HS-5 (cell line): ENCODE measurements around the gene PIK3R6.
"Not testable (repeated sequence)": the region's sequence is repeated elsewhere in the genome, so short reads cannot be mapped to it uniquely, and the experiment has no call there.

Source experiments
- DNase-seq: peaks from one replicate; pipeline ENCODE4 v3.0.0-alpha.2; 2012; ENCODE audit warnings: low read depth

PIK3R6 gene

DNA sequence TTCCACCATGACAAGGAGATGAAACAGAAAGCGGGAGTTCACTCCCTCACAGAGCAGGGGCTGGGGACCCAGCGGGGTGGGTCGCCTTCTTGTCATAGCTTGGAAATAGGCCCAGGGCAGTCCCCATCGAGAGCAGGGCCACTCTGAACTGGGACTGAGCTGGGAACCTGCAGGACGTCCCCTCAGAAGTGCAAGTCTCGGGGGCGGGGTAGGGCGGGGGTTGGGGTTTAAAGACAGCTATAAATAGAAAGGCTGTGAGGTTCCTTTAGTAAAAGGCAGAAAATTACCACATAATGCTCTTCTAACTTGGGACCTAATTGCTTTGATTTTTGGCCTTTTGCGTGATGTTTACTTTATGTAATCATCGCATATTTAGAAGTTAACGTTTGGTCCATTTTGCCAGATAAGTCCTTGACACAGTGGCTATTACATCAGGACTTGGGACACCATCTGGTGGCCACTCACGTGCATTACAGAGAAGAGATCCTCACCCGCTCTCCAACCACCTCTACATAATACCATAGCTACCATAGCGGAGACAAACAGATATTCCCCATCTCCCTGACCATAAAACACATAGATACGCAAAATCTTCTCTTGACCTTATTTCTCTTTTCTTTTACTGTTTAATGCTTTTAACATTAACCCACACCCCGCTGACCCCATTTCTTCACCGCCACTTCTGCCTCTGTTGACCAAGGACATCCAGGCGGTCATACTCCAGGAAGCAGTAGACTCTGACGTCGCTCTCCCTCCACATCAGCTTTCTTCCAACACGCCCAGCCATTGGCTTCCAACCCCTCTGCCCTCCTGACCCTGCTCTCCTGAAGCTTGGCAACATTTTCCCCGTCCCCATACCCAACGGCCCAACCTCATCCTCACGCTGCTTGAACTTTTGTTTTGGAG, 27.5 kb upstream of the PIK3R6 start:
- DNase-seq, result peak; percentile 55

DNA sequence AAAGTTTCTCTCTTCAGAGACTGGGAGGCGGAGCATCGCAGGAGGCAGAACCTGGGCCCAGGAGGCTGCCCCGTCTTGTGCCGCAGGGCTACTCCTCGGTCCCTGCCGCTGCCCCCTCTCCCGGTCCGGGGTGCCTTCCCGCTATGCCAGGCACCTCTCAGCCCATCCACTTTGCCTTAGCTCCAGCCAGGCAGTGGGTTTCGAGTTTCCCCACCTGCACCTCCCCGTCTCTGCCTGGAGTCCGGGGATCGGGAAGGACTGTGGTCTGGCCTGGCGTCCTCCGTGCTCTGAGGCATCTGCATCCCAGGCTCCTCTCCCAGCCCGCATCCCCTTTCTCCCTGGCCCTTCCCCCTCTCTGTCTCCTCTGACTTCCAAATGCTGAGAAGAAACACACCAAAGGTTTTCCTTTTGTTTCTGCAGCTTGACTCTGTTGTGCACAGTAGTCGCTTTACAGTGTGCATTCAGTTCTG, 26.8 kb upstream of the PIK3R6 start:
- no peak for DNase-seq

DNA sequence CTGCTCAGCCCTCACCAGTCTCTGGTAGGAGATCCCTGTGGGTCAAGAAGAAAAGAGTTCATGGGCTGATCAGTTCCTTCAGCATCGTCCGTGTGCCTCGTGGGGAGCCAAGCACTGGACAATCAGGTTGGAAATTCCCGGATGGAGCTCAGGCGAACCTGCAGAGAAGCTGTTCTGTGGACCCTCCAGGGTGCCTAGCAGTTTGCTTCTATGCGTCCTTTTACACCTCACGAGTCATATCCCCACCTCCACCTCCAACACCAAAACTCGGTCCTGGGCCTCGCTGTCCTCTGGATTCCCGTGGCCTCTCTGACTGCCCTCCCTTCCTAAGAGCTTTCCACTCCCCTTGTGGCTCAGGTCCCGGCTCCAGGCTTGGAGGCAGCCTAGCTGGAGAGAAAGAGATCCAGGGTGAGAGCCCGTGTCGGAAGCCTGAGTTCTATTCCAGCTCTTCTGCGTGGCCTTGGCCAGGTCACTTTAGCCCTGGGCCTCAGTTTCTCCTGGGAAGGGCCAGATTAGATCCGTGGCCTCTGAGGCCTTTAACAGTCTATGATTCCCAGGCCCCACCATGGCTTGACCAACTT, 26.2 kb upstream of the PIK3R6 start:
- DNase-seq, result no peak

DNA sequence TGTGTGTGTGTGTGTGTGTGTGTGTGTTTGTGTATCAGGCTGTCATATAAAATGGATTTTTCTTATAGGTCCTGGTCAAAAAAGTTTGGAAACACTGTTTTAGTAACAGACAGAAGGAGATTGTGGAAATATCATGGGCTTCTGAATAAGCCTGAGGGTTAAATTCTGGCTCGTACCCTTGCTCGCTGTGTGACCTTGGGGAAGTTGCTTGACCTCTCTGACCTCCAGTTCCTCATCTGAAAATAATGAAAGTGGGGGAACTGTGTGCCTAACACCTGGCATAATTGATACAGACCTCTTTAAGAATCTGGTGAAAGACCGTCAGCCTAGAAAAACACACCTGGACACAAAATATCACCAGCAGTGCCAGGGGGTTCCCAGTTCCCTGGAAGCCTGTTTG, 25.6 kb upstream of the PIK3R6 start:
- DNase-seq, result no peak

DNA sequence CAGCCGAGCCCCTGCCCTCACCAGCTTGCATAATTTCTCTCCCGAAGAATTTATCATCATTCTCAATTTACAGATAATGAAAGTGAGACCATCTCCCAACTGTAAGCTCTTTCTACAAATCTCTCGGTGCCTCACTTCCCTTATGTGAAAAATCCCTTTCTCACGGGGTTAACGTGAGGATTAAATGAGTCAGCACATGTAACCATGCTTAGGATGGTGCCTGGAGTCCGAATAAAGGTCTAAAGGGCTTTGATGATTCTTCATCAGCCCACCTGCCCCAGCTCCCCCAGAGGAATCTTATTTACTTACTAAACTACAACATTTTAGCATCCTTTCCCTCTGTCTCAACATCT, 24.8 kb upstream of the PIK3R6 start:
- DNase-seq, result no peak

DNA sequence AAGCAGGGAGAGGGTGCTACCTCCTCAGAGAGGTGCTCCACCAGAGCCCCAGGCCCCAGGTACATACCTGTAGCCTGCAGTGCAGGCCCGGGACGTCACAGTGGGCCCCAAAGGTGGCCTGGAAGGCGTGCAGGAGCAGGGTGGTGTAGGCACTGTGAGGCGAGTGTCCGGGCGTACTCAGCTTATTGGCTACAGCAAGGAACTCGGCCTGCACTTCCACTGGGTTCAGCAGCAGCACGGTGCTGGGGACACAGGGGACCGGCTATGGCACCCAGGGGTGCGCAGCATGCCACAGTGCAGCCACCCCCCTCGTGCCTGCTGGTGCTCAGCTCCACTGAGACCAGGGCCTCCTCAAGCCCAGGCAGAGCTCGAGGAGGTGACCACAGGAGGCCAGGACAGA, 23.2 kb upstream of the PIK3R6 start:
- no peak for DNase-seq

DNA sequence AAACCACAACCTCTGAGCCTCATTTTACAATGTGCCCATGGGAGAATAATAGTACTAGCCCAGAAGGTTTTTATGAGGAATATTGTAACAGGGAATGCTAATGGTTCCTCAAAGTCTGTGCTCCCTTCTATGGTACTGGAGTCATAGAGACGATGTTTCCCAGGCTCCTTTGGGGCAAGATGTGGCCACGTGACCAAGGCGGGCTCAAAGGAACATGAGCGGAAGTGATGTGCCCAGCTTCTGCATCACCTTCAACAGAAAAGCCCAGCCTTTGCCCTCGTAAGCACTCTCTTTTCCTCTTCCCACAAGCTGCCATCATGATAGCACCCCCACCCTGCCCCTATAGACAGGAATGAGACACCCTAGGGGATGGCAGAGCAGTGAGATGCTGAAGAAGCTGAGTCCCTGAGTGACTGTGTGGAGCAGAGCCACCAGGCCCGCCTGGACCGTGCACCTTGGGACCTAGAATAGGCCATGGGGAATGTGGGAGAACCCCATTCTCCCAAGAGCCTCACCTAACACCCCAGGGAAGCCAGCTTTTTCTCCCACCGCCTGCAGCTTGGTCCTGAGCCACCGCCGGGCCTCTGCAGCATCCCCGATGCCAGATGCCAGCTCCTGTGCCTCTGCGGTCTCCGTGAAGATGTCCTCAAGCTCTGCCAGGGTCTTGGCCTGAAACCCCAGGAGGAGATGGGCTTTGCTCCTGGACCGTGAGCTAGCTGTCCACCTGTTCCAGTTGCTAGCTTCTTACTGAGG, 22.2 kb upstream of the PIK3R6 start:
- DNase-seq, result no peak

DNA sequence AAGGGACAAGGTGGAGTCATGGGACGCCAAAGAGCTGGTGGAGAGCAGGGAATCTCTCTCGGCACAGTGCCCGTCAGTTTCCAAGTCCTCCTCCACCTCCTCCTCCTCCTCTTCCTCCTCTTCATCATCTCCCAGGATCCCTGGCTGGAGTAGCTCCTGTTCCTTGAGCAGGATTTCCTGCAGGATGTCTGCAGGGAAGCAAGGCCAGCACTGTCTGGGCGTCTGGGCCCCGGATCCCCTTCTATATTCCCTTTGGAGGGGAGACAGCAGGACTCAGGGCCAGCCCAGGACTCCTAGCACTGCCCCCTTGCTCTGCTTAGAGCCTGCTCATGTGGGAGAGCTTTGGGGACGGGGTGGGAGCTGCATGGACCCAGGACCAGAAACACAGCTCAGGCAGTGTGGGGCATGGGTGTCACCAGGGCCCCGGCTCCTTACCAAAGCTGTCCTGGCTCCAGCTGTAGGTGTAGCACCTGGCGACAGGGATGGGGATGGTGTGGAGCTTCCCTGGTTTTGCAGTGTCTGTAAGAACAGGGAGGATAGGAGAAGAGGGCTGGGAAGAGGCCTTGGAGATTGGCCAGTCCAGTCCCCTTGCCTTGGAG, 21.3 kb upstream of the PIK3R6 start:
- no peak for DNase-seq

DNA sequence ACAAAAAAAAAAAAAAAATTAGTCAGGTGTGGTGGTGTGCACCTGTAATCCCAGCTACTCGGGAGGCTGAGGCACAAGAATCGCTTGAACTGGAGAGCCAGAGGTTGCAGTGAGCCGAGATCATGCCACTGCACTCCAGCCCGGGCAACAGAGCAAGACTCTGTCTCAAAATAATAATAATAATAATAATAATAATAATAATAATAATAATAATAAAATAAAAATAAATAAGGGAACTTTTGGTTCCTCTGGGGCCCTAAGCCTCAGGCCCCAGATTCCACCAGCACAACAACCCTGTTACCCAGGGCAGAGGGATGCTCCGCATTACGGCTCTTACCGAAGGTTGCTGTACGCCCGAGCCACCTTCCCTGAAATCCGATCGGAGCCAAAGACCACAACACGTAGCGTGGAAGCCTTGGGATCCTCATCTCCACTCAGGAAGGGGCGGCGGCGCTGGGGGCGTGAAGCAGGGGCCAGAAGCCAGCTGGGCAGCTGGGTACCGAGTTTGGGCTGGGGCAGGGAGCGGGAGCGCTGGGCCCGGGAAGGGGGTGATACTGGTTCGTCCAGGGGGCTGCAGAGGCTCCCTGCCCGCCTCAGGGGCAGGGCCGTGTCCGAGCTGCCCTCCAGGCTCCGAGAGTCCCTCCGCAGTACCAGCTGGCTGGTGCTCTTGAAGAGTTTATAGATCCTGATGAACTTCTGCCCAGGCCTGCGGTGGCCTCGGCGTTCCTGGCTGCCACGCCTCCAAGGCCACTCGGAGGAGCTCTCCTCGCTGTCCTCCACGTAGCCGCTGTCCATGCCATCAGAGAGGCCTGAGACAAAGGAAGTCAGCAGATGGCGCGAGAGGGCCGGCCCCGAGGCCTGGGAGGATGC, 20.6 kb upstream of the PIK3R6 start:
- no peak for DNase-seq

DNA sequence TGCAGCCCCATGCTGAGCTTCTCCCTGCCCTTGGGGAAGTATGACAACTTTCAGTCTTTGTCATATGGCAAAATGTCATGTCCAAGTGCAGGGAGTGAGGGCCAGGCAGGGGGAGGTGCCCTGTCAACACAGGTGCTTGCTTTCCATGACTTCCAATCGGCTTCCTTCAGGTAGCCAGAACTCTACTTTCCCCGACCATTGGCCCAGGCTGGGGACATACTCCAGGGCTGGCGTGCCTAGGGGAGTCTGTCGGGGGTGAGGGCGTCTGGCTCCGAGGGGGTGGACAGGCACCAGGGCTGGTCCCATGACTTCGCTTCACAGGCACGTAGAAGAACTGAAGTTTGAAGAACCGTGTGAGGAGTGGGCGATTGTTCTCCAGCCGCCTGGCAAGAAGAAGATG, 19.8 kb upstream of the PIK3R6 start:
- no peak for DNase-seq

DNA sequence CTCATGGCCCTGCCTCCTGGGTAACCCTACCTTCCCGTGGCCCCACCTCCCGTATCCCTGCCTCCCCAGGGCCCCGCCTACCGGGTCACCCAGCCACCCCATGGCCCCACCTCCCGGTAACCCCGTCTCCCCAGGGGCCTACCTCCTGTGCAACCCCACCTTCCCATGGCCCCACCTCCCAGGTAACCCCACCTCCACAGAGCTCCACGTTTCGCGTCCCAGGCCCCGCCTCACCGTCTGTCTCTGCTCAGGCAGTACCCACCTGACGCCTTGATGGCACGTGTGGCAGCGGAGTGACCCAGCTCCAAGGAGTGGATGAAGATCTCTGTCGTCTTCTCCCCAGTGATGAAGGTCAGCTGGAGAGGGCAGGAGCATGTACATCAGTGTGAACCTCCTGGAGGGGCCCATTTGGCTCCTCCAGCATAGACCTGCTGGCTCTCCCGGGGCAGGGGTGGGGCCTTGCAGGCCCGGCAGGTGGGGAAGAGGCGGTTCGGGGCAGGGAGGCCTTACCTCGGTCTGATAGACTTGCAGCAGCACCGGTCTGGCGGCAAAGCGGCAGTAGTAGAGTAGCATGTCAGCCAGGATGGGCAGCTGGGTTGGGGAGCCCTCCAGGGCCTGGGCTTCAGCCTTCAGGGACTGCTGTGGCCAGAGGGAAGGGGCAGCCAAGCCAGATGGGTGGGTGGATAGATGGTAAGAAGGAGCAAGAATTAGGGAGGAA, 18.7 kb upstream of the PIK3R6 start:
- no peak for DNase-seq

DNA sequence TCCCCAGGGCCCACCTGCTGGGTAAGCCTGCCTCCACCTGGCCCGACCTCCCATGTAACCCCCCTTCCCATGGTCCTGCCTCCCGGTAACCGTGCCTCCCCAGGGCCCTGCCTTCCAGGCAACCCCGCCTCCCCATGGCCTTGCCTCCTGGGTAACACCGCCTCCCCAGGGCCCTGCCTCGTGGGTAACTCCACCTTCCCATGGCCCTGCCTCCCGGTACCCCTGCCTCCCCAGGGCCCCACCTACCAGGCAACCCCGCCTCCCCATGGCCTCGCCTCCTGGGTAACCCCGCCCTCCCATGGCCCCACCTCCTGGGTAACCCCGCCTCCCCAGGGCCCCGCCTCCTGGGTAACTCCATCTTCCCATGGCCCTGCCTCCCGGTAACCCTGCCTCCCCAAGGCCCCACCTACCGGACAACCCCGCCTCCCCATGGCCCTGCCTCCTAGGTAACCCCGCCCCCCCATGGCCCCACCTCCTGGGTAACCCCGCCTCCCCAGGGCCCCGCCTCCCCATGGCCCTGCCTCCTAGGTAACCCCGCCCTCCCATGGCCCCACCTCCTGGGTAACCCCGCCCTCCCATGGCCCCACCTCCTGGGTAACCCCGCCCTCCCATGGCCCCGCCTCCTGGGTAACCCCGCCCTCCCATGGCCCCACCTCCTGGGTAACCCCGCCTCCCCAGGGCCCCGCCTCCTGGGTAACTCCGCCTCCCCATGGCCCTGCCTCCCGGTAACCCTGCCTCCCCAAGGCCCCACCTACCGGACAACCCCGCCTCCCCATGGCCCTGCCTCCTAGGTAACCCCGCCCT, 17.9 kb upstream of the PIK3R6 start:
- DNase-seq, result not testable (repeated sequence)

DNA sequence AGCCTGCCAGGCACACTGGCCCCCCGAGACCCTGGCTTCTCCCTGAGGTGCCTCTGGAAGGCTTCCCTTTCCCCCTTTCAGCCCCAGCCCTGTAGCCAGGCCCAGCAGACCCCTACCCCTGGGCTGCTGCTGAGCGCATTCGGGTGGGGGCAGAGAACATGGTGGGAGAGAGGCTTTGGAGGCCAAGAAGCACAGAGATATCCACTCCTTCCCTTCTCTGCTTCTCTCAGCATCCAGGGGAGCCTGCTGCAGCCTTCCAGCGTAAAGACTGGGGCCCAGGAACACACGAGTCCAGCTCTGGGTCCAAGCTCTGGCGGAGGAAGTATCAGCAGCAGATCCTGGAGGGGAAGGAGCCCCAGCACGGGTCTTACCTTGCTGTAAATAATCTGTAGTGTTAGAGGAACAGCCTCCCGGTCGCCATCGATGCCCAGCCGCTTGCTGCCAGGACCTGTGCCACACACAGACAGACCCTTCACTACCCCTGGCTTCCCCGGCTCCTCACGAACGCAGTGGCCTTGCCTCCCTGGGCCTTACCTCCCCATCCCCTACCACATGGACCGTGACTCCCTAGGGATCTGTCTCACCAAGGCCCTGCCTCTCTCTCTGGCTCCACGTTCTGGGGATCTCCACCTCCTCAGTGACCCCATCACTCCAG, 17.0 kb upstream of the PIK3R6 start:
- no peak for DNase-seq

DNA sequence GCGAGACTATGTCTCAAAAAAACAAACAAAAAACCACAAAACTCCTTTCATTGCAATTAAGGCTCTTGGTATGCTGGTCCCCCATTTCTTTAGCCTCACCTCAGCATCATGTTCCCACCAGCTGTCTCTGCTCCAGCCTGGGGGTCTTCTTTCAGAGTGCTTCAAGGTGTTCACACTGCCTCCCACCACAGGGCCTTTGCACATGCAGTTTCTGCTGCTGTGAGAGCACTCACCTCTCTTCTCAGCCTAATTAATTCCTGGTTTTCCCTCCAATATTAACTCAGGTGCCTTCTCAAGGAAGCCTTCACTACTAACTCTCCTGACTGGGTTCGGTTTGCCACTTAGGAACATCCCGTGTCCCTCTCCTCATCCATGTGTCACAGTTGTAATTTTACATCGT, 15.9 kb upstream of the PIK3R6 start:
- DNase-seq, result no peak

DNA sequence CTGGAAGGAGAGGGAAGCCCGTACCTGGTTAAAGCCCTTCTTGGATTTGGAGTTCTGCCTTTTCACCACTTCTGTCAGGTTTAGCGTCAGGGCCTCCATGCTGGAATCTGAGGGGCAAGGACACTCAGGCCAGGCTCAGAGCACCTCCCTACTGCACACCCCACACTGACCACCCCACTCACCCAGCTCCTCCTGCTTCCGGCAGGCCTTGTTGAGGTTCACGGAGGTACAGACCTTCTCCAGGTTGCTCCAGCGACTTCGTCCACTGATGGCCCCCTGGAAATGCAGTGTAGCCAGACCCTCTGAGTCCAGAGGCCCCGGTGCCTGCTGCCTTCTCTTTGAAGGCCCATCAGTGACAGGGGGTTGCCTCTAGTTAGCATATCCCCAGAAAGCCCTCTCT, 14.1 kb upstream of the PIK3R6 start:
- DNase-seq, result no peak

DNA sequence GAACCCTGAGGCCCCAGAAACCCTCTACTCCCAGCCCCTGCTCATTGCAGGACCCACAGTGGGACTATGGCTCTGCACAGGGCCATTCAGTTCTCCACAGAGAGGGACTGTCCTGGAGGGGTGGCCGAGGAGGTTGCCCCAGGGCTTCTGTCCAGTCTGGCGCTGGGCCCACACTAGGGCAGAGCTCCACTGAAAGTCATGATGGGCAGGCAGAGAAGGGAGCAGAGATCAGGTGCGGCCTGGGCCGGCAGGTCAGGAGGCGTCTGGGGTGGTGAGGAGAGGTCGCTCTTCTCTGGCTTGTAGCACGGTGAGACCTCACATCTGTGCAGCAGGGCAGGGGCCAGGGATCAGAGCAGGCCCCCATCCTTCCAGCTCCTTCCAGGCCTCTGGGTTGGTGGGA, 13.0 kb upstream of the PIK3R6 start:
- no peak for DNase-seq

DNA sequence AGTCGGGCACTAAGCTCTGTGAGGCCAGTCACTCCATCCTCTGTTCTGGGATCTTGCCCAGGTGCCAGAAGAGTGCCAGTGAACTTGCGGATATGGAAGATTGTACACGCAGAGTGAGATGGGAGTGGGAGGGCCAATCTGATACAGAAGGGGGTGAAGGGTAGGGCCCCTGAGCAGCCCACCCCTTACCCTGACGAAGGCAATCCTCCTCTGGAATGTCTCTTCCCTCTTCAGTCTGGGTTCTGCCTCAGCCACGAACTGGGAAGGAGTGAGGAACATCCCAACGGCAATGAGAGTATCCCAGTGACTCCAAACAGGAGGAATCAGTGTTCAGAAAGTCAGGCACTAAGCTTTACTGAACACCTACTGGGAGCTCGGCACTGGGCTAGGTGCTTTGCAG, 11.9 kb upstream of the PIK3R6 start:
- no peak for DNase-seq

DNA sequence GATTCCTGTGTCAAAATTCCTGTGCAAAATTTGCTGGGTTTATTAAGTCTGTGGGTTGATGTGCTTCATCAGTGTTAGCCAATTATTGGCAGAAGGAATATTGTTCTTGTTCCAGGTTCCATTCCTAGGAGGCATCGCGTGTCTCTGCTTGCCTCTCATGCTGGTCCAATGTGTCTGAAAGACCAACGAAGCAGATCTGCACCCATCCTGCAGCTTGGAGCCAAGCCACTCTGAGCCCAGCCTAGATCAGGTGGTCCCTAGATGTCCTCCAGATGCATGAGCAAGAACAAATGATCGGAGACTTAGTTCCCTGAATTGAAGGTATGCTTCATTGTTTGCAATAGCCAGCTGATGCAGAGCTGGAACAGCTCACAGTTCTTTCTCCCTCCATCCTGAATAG, 10.5 kb upstream of the PIK3R6 start:
- no peak for DNase-seq

DNA sequence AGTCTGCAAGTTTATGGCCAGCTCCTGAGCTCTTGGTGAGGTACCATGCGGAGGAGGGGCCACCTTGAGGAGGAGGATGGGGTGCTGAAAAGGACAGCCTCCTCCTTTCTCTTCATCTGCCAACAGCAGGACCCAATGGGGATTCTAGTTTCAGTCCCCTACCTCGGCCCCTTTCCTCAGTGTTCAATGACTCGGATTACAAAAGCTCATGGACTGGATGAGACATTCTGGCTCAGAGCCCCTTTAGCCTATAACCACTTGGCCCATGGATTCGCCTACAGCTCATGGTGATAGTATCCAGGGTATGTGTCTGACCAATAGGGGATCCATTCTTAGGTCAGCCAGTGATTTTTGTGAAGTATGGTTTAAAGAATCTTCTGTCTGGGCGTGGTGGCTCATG, 8.5 kb upstream of the PIK3R6 start:
- peak; percentile 78 for DNase-seq

DNA sequence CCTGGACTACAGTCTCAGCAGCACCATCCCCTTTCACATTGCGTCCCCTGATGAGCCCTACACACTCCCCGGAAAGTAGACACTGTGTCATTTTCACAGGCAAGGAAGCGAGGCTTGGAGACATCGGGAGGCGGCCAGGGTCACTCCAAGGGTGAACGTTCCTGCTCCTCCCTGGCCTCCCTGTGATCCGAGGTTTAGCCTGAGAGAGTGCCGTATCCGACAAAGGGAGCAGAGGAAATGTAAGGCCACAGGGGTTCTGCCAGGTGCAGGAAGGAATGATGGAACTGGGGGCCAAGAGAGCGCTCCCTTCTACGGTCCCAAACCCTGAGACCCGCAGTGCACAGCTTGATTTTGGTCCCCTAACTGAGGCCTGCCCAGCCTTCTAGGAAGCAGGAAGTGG, 8.0 kb upstream of the PIK3R6 start:
- no peak for DNase-seq
